Panc1 (cell line): ENCODE data around the gene HEXD. TPM values are rescaled to one million over a fixed set of nuclear protein-coding genes. Genes with fewer than 3 reads are reported as not detected.

Experiments
- ATAC-seq: fragments of 200-7000 bp; cut with Tn5 transposase; 2 replicates; pipeline ENCODE4 v1.9.1; 2020; ENCODE audit warnings: mild to moderate bottlenecking, moderate library complexity
- BruUV-seq: library from RNA; stranded (reverse); fragments of 400-500 nt; replicated peaks from 2 replicates; lab custom pipeline; 2021; lab: Mats Ljungman, UMichigan
- CTCF ChIA-PET: fragments of 300-600 bp; sonication (Branson Sonifier 250); formaldehyde crosslinking; loops from one replicate; lab custom pipeline; 2022; ENCODE audit warnings: antibody characterized with exemption; lab: Charles Lee
- POLR2A ChIA-PET: fragments of 300-600 bp; sonication (Branson Sonifier 250); formaldehyde crosslinking; loops from one replicate; lab custom pipeline; 2022; ENCODE audit warnings: antibody characterized with exemption; lab: Charles Lee
- DNase-seq: peaks from one replicate; pipeline ENCODE4 v3.0.0-alpha.2; 2010; ENCODE audit warnings: low read depth, low spot score
- H3K27ac ChIP-seq: 2 replicates; pipeline ENCODE4 v1.5.1; 2011; ENCODE audit warnings: mild to moderate bottlenecking, low read length, inconsistent platforms
- H3K27me3 ChIP-seq: fragments of 200-500 bp; sonication (Bioruptor generic); 2 replicates; pipeline ENCODE4 v1.6.0; 2014; ENCODE audit warnings: low read length, inconsistent platforms; ENCODE audit not compliant: control insufficient read depth, insufficient read depth
- H3K36me3 ChIP-seq: fragments of 200-500 bp; sonication (Bioruptor generic); 2 replicates; pipeline ENCODE4 v1.5.1; 2014; ENCODE audit warnings: inconsistent platforms, mild to moderate bottlenecking, low read length, moderate library complexity; ENCODE audit not compliant: control insufficient read depth, insufficient read depth
- H3K4me1 ChIP-seq: 2 replicates; pipeline ENCODE4 v1.5.1; 2011; ENCODE audit warnings: inconsistent platforms, mild to moderate bottlenecking, low read length, moderate library complexity; ENCODE audit not compliant: control insufficient read depth, insufficient read depth
- H3K4me3 ChIP-seq, 2 experiments: 2 replicates each; pipeline ENCODE4 v1.5.1; 2011 to 2012; ENCODE audit warnings: low read depth in 2 of 2, low read length in 2 of 2, mild to moderate bottlenecking in 2 of 2, inconsistent platforms in 1 of 2, moderate library complexity in 1 of 2
- H3K9me3 ChIP-seq: fragments of 200-500 bp; sonication (Bioruptor generic); 2 replicates; pipeline ENCODE4 v1.5.1; 2014; ENCODE audit warnings: low read depth, mild to moderate bottlenecking, inconsistent platforms, low read length, moderate library complexity; ENCODE audit not compliant: control insufficient read depth, insufficient read depth
- CTCF ChIP-seq: fragments of 450-650 bp; IDR thresholded peaks from 2 replicates; pipeline ENCODE4 v1.5.1; 2017; ENCODE audit warnings: mild to moderate bottlenecking
- POLR2AphosphoS5 ChIP-seq: IDR thresholded peaks from 2 replicates; pipeline ENCODE4 v1.6.1; 2012; ENCODE audit warnings: mild to moderate bottlenecking, low read depth, low read length, moderate library complexity
- REST ChIP-seq, 2 experiments: IDR thresholded peaks; 2 replicates each; pipeline ENCODE4 v1.6.1; 2011 to 2012; ENCODE audit warnings: low read depth in 2 of 2, control low read depth in 1 of 2, low read length in 1 of 2, mild to moderate bottlenecking in 1 of 2, moderate library complexity in 1 of 2; ENCODE audit not compliant: insufficient read depth in 1 of 2
- SIN3A ChIP-seq: IDR thresholded peaks from 2 replicates; pipeline ENCODE4 v1.6.1; 2012; ENCODE audit warnings: low read depth, mild to moderate bottlenecking, low read length, moderate library complexity, borderline replicate concordance; ENCODE audit not compliant: insufficient read depth
- TCF7L2 ChIP-seq: IDR thresholded peaks from 2 replicates; pipeline ENCODE4 v1.6.1; 2011; ENCODE audit warnings: mild to moderate bottlenecking, low read depth, low read length, inconsistent platforms
- in situ Hi-C: cut with HindIII; loops from 2 replicates; pipeline ENCODE4 v1.10.0; 2016; ENCODE audit warnings: low sequenced_read_pairs, low pct_unique_long_range_greater_than_20kb
- intact Hi-C: fragments of 100-400 bp; cut with micrococcal nuclease; formaldehyde crosslinking; loops from one replicate; pipeline ENCODE4 v1.10.0; 2022; ENCODE audit not compliant: unreplicated experiment
- total RNA-seq: library from RNA; stranded (reverse); gene quantifications from one replicate; pipeline ENCODE4 v1.2.1, GENCODE V29; 2021; ENCODE audit not compliant: unreplicated experiment

Gene HEXD
- total RNA-seq, 1 experiment from 2014 or later, result 25.6 TPM

GRCh38 chr17:82479602-82480001 lies 61.5 kb downstream of the HEXD start:
- H3K36me3 ChIP-seq, result 0 out of 2 replicates have a peak, but pooled peaks cover 1% of the 10 kb centered on the region
- no TSS peak for BruUV-seq
- CTCF ChIA-PET, result no interaction called here
- POLR2A ChIA-PET, result no interaction called here
- no peak for DNase-seq
- H3K27ac ChIP-seq, result no peak overlapping the region
- ATAC-seq, result no peak
- H3K9me3 ChIP-seq, result no peaks in the 10 kb centered on the region
- intact Hi-C loops, result no loop called here
- no peaks in the 10 kb centered on the region for H3K4me1 ChIP-seq
- no peak for TF ChIP-seq REST (IDR thresholded peaks at IDR 0.05; ENCODE audit: insufficient read depth in 1 of 2, low read depth in 2 of 2, low read length in 1 of 2)
- no peak for TF ChIP-seq TCF7L2
- TF ChIP-seq SIN3A, result no peak
- no peak for TF ChIP-seq POLR2AphosphoS5
- TF ChIP-seq CTCF, result no peak
- in situ Hi-C loops, result no loop called here
- no peaks in the 10 kb centered on the region for H3K27me3 ChIP-seq
- no peak overlapping the region for H3K4me3 ChIP-seq

DNA sequence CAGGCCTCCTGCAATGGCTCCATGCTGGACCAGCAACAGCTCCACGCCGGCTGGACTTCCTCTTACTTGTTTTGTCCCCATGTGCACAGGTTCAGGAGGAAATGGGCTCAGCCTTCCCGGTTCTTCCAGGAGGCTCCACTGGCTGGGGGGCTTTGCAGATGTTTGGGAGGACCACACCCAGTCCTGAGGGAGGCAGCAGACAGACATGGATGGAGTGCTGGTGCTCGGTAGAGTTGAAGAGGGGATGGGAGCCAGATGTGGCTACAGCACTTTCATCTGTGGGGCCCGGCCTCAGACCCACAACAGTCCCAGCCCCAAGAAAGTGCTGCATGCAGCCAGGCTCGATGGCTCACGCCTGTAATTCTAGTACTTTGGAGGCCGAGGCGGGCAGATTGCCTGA lies 62.2 kb downstream of the HEXD start:
- intact Hi-C loops, result no loop called here
- ChIA-PET POLR2A (no interaction called here), CTCF (no interaction called here)
- no peak for TF ChIP-seq SIN3A
- no peak for TF ChIP-seq TCF7L2
- no peak for TF ChIP-seq POLR2AphosphoS5
- no peak for TF ChIP-seq REST (IDR thresholded peaks at IDR 0.05; ENCODE audit: insufficient read depth in 1 of 2, low read depth in 2 of 2, low read length in 1 of 2)
- TF ChIP-seq CTCF, result no peak
- no peaks in the 10 kb centered on the region for H3K4me1 ChIP-seq
- DNase-seq (no peak), ATAC-seq (no peak)
- H3K9me3 ChIP-seq, result no peaks in the 10 kb centered on the region
- H3K36me3 ChIP-seq, result no peaks in the 10 kb centered on the region
- no TSS peak for BruUV-seq
- H3K27me3 ChIP-seq, result no peaks in the 10 kb centered on the region
- H3K4me3 ChIP-seq, result no peak overlapping the region
- H3K27ac ChIP-seq, result no peak overlapping the region
- in situ Hi-C loops, result no loop called here
